DMS53 treated with DMSO at 0.1 percent for 48 hours (cell line): ENCODE data around the gene KRTAP13-3.
A peak's percentile ranks its signal among the peaks of the same experiment; 100 is the strongest.

Experiments
- DNase-seq: peaks from one replicate; lab custom pipeline; 2025; ENCODE audit not compliant: unreplicated experiment; lab: John Stamatoyannopoulos, UW

Gene KRTAP13-3, protein sequence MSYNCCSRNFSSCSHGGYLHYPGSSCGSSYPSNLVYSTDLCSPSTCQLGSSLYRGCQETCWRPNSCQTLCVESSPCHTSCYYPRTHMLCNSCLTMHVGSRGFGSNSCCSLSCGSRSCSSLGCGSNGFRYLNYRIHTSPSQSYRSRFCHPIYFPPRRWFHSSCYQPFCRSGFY

GRCh38 chr21:30425826-30426225, at the start of gene KRTAP13-3:
Gene KRTAP13-3, minus strand, starts transcription at chr21:30425926. Its CDS starts 14 bp downstream, at chr21:30425912.
- DNase-seq: no peak

GRCh38 chr21:30468900-30469714, 43.4 kb upstream of the KRTAP13-3 start:
- no peak for DNase-seq

GRCh38 chr21:30463713-30464112, 38.0 kb upstream of the KRTAP13-3 start:
- DNase-seq: no peak

DNA sequence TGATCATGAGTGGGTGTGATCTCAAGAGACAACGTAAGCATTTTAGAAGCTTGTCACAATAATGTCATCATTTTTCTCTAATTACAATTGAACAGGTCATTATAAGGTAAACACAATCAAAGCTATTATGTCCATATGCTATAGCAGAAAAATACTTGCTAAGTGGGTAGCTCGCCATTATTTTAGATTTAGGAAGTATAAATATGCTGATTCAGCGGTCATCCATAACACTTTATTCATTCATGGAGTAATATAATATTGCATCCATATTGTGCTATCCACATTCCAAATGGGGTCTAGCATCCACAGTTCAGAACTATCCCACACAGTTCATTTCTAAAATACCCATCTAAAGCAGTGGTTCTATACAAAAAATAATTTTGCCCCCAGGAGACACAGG, 22.8 kb upstream of the KRTAP13-3 start:
- DNase-seq: no peak

DNA sequence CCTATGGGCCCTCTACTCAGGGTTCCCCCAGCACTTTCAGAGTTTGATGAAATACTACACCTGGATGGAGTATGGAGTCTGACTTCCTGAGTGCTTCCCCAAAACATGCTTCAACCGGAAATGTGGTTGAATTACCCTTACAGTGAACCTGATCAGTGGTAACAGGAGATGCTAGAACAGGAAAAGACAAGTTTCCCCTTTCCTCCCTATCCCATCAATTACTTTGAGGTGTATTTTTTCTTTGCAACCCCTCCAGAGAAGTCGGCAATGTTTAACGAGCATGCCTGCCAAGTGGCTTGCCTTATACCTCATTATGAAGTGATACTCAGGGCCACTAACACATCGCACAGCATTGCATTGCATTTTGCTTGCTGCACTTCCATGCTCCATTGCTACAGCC, 21.3 kb upstream of the KRTAP13-3 start:
- DNase-seq: no peak

DNA sequence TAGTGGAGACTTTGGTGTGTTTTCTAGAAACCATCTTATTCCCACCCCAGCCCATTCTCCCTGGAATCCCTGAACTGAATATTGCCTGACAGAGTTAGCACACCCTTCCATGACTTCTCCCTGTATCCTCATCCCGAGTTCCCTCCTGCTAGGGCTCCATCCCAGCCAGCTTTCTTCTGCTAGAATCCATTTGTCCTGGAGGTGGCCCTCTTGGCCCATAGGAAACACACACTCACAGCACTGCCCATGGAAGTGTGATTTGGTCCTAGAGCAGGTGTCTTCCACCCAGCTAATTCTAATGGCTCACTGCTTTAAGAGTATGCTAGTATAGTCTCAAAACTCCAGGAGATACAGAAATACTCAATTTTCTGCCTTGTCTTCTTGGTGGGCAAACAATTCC, 18.5 kb upstream of the KRTAP13-3 start:
- no peak for DNase-seq

DNA sequence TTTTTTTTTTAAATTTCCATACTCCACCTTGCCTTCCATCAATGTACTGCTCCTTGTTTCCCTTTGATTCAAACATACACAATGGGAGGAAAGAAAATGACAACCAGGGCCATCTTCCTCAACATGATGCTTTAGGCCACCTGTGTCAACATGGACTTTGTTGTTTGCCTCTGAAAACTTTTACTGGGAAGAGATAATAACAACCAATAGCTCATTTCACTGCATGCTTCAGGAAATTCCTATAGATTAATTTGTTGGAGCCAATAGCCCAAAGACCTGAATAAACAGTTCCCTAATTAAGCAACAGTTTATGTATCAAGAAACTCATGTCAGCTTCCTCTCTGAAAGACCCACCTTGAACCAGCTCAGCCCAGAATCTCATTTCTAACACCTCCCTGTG, 17.5 kb upstream of the KRTAP13-3 start:
- no peak for DNase-seq

DNA sequence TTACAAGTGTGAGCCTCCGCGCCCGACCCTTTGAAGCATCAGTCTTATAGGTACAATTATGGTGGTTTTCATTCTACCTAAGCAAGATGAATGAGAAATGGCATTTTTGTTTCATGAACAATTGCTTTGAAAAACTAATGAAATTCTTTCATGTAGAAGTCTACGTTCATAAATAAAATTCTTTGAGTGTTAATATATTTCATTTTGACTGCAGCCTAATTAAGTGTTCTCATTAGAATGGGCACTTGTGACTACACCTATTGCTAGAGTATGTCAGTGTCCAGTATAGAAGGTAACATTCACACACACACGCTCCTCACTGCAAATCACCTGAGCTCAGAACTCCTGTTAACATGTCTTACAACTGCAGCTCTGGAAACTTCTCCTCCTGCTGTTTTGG, 14.2 kb upstream of the KRTAP13-3 start, which contains the start of gene KRTAP15-1:
Gene KRTAP15-1, plus strand, starts transcription at position 301 of the 400 bp plus-strand sequence. Its CDS starts 53 bp downstream, at position 354.
- no peak for DNase-seq

GRCh38 chr21:30437010-30437565, 11.4 kb upstream of the KRTAP13-3 start:
- DNase-seq: no peak

- DNase-seq: peak; percentile 9
Observed at GRCh38 chr21:30434033-30434631, 8.4 kb upstream of the KRTAP13-3 start.

GRCh38 chr21:30430170-30430655, 4.5 kb upstream of the KRTAP13-3 start, which contains the start of gene KRTAP13-4:
Gene KRTAP13-4, plus strand, starts transcription at chr21:30430220. Its CDS starts 56 bp downstream, at chr21:30430276.
- DNase-seq: no peak

DNA sequence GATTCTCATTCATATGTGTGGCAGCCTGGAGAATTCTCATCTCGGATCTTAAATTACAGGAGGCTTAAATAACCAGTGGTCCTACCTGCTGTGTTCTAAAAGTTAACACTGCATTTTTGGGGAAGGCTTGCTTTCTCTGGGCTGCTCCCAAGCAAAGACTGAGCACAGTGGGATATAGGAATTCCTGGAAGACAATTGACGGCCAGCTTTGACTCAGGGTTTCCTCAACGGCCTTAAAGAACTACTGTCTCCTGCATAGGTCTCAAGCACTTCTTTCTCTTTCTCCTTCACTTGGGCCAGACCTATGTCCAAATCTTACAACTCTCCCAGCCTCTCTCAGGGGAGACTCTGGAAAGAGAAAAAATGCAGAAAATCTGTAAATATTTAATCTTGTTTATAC, 1.0 kb upstream of the KRTAP13-3 start:
- no peak for DNase-seq

DNA sequence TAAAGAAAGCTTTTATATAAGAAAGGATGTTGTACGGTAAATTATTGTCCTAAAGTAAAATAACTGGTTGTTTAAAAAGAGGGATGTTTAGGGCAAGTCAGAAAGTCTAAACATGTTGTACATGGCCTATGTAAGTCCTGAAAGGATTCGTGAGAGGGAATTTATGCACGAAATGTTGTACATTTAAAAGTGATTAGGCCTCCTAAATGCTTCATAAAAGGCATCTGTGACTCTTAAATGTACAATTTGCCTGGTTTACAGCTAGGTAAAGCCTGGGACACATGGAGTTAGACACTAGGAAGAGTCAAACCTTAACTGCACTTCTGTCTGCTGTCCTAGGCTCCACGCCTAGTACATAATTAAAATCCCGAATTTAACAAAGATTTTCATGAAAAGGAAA, 9.7 kb downstream of the KRTAP13-3 start:
- no peak for DNase-seq

- DNase-seq: peak; percentile 90
Observed at GRCh38 chr21:30408782-30409494, 16.8 kb downstream of the KRTAP13-3 start.

DNA sequence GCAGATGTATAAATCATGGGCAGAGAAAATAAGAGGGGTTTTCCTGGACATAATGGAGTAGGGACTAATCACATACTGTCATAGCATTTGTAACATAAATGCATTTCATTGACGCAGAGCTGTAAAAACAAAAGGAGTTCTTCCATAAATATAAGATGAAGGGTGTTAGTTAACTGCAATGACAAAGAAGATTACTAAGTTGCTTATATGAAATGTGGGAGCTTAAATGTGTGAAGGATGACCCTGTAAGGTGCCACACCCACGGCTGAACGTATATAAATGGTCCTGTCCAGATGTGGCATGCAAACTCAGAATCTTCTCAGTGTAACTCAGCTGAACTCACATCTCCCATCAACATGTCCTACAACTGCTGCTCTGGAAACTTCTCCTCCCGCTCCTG, 30.0 kb downstream of the KRTAP13-3 start, which contains the start of gene KRTAP13-1:
Gene KRTAP13-1, plus strand, starts transcription at position 301 of the 400 bp plus-strand sequence. Its CDS starts 56 bp downstream, at position 357.
- no peak for DNase-seq

DNA sequence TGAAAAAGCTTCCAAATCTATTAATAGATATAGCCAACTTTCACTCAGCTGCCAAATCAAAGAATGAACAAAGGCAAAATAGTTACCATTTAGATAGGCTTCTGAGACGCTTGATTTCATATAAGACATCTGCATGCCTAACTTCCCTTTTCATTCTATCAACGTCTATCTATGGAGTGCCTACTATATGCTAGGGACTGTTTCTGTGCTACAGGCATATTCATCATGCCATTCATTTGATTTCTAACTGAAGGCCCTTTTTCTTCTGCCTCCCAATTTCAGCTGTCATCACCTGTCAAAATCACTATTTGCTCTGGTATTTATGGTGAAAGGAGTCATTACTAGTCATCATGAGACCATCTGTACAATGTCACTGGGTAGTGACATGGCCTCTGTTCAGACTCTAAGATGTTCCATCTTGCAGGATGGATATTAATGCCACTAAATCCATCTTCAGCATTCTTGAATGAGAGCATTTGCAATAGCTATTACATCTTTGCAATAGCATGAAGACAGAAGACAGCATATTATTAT, 34.2 kb downstream of the KRTAP13-3 start:
- no peak for DNase-seq

GRCh38 chr21:30382201-30382600, 43.5 kb downstream of the KRTAP13-3 start:
- DNase-seq: no peak
